NCI-H187 (cell line): Measurements from ENCODE around the gene INPP4B.

ENCODE experiments used
- DNase-seq, 2 experiments: peaks; one replicate each; lab custom pipeline; 2025; lab: John Stamatoyannopoulos, UW

INPP4B gene

DNA sequence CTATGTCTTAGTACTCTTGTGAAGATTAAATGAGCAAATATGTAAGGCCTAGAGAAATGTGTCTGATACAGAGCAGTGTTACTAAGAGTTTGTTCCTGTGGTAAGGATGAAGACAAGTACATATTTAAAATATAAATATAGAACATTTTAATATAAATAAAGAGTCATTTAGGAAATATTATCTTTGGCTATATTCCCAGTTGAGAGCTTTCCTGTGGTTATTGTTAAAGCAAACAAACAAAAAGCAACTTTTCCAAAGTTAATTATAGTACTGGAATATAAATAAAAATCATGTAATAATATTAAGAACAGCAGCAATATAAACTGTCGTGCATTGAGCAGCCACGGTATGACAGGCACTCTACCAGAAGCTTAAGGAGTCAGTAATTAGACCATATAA, 472.5 kb downstream of the INPP4B start:
- no peak for DNase-seq

DNA sequence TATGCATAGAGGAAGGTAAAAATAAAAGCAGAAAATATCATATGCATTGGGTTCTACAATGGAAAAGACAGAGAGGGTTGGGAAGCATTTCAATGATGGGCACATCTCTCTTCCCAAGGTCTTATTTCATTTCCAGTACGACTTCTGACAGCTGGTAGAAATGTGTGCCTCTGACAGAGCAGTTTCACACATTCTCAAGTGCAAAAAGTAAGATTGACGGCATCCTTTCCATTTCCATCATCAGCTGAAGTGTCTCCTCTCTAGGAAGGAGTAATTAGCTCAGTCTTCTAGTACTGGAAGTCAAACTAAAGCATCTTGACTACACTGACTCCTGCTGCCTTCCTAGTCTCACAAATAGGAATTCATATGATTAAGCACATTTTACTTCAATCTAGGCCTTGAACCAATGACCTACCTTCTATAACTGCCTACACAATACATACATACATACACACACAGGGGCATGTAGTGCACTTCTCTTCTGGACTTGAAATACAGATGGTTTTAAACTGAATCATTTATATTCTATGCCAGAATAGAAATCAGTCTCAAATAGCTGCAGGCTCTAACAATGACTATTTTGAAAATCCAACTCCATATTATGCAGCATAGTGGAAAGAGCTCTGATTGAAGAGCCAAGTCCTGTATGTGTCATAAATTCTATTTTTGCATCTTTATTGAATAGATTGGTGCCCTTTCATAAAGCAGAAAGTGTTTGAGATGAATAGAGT, 473.4 kb downstream of the INPP4B start:
- no peak for DNase-seq

DNA sequence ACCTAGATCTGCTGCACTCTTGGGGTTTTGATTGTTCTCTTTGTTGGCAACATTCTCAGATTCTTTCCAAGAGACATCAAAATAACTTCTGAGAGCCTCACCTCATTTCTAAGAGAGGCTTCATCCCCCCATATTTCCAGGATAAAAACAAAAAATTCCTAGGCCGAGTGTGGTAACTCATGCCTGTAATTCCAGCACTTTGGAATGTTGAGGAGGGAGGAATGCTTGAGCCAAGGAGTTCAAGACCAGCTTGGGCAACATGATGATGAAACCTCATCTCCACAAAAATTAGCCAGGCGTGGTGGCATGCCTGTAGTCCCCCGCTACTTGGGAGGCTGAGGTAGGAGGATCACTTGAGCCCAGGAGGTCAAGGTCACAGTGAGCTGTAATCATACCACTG, 477.0 kb downstream of the INPP4B start:
- DNase-seq = no peak

DNA sequence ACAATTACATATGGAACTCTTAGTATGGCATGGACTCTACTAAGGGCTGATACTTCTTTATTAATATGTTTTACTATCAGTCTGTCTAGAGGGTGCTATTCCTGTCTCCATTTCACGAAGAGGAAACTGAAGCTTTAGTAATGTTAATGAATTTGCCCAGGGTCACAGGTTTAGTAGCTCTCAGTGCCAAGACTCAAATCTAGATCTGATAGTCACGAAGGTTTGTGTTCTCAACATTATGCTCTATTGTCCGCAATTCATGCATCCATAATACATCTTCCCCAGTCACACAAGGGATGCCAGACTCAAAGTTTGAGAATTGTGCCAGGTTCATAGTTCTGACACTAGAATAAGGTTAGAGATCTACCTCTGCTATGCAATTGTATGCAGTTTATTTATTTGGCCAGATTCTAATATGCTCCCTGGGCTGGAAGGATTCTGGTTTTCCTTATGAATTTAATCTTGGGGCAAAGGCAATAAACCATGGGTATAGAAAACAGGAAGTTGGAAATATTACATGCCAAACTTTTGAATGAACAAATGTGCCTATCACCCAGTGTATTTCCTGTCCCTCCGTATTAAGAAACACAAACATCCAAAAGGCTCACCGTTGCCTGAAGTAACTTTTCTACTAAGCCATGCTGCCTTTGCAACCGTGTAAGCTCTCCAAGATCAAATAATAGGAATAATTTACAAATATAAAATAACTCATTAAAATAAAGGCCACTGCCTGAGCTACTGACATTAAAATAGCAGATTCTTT, 478.5 kb downstream of the INPP4B start:
- no peak for DNase-seq

- no peak for DNase-seq
Measured at GRCh38 chr4:142366769-142367181, 479.3 kb downstream of the INPP4B start.

GRCh38 chr4:142365391-142365790, 480.7 kb downstream of the INPP4B start:
- DNase-seq = no peak

DNA sequence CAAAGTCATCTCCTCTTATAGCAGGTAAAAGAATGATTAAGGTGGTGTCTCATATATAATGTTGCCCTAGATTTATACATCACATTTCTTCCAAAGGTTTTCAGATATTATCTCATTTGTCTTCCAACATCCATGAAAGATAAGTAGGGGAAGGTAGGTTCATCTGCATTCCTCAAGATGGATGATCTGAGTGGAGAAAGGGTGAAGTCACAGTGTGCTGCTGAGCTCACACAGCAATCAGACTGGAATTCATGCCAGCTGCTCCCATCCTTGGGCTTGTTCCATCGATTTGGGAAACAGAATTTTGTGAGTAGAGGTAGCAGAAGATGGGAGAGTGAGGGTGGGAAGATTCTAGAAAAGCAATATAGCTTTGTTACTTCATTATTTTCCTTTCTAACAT, 482.4 kb downstream of the INPP4B start:
- DNase-seq = no peak

GRCh38 chr4:142361981-142362380, 484.1 kb downstream of the INPP4B start:
- DNase-seq = no peak

- no peak for DNase-seq
Measured at GRCh38 chr4:142360657-142361056, 485.4 kb downstream of the INPP4B start.

- DNase-seq = peak; percentile 8 to 33
Measured at GRCh38 chr4:142358656-142359055, 487.4 kb downstream of the INPP4B start.

DNA sequence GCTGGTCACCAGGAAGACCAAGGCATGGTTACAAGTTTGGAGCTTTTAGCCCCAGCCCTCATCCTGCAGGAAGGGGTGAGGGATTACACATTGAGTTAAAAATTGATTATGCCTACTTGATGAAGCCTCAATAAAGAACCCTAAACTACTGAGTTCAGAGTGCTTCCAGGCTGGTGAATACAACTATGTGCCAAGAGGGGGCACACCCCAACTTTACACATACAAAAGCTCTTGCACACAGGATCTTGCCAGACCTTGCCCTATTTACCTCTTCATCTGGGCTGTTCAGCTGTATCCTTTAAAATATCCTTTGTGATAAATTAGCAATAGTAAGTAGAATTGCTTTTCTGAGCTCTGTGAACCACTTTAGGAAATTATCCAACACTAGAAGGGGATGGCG, 489.3 kb downstream of the INPP4B start:
- no peak for DNase-seq

GRCh38 chr4:142356118-142356759, 489.9 kb downstream of the INPP4B start:
- no peak for DNase-seq

- DNase-seq = no peak
Measured at GRCh38 chr4:142355421-142355930, 490.6 kb downstream of the INPP4B start.

DNA sequence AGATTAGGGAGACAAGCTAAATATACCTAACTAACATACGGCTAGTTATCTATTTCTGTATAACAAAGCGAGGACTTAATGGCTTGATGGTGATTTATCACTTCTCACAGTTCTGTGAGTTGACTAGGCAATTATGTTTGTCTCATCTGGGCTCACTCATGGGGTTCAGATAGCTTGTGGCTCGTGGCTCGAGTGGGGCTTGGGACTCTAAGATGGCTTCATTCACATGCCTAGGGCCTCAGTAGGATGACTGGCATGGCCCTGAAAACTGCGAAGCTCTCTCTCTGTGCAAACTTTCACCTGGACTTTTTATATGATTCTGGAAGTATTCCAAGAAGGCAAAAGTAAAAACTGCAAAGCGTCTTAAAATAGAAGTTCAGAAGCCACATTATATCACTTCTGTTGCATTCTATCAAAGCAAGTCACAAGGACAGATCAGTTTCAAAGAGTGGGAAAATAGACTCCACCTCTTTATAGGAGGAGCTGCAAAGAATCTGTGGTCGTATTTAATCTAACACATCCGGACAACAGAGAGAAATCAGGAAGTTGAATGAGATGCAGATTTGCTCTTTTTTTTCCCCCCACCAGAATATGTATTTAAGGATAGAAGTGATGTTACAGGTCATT, 491.2 kb downstream of the INPP4B start:
- no peak for DNase-seq

DNA sequence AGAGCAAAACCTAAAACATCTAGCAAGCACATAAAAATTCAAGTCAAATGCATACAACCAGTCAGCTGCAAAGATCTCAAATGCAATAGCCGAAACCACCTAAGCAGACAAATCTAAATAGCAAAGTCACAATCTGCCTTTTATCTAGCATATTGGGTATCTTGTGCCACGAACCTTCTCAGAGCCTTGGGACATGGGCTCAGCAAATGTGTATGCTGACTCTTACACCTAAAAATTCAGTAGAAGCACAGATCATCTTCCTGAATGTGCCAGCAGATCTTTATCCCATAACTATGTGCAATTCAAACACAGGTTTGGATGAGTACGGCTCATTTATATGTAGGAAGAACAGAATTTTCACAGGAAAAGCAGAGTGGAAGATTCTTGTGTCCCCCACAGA, 492.1 kb downstream of the INPP4B start:
- no peak for DNase-seq

DNA sequence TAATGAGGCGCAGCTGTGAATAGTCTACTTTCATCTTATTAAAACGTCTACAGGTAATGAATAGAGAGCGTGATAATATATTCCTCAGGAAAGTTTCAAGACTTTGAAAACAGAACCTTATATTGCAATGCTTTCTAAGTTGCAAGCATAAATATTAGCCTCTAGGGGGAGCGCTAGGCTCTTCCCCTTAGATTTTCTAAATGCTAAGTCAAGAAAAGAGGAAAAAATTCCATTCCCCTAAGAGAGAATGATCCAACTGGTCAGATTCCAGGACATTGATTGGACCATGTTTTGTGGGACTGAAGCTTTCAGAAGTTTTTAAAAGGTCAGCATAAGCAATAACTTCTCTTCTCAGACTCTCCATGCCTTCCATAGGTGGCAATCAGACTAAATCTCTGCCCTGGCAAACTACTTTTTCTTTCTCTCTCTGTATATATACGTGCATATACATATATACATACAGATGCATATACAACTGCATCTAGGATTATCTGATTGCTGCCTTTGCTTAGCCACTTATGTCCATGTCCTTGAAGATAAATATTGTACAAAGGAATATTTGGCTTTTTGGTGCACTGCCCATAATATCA, 492.9 kb downstream of the INPP4B start:
- DNase-seq = no peak

DNA sequence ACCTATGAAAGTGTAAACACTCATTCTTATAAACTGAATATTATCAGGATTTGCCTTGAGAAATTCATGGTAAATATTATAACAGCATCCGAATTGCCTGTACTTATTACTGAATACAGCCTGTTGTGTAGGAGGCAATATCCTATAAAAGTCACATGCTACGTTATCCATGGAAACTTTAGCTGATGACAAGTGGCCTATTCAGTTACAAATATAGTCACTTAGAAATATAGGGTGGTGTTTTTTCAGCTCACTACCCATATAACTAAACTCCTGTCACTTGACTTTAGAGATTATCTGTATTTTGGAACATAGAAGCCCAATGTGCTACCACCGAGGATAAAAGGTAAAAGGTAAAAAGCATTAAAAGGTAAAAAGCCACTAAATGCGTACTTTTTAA, 493.4 kb downstream of the INPP4B start:
- no peak for DNase-seq

DNA sequence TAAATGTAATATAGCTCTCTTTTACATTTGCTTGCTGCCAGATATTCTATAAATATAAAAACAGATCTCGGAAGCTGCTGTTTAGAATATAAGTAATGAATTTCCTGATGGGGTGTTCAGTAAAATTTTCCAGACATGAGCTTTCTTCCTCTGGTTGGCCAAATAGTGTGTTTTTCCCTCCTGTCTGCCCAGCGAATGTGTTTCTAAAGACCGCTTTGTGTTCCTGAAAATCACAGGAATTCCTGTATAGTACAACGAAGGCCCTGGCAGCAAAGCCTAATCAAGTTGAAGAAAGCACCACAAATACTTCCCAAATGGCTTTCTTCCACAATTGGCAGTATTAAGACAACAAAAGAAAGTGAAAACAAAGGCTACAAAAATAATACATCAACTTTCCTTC, 494.1 kb downstream of the INPP4B start:
- no peak for DNase-seq

- DNase-seq = no peak
Measured at GRCh38 chr4:142350871-142351270, 495.2 kb downstream of the INPP4B start.

- DNase-seq = no peak
Measured at GRCh38 chr4:142348613-142349021, 497.5 kb downstream of the INPP4B start.

DNA sequence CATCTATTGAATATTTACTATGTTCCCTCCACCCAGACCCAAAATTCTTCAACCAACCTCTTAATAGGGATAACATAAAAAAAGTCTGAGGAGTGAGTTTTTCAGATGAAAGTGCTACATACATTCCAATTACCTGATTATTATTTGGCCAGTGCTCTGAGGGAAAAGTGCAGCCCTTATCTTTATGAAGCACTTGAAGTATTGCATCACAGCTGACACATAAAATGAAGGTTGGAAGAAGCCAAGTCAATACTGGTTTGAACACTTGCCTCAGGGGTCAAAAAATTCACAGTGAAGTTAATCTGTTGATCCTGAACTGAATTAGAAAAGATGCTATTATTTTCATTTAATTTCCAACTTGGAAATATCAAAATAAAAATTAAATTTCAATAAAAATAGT, 498.9 kb downstream of the INPP4B start:
- no peak for DNase-seq

DNA sequence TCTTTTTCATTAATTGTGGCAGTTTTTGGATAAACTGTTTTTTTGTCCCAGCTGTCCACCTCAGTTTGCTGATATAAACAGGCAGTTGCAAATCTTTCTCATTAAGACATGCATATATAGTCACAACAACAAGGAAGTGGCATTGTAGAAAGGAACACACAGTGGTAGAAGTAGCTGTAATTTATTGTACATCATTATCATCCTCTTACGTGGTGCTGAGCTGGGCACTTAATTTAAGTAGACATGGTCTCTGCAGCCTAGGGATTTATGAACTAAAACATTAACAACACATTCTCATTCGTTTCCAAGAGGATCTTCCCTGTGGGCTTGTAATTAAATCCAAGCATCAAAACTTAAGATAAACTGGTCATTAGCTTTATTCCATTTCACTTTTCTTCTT, 500.2 kb downstream of the INPP4B start:
- no peak for DNase-seq
